HepG2 (cell line): ENCODE data around the gene CRKL. TPM values are rescaled to one million over a fixed set of nuclear protein-coding genes. Genes with fewer than 3 reads are reported as not detected.

Experiments
- AGO1 ChIP-seq: fragments of 200-400 bp; formaldehyde crosslinking; IDR thresholded peaks from 2 replicates; pipeline ENCODE4 v1.6.1; 2017; ENCODE audit warnings: mild to moderate bottlenecking, low read depth, low read length, moderate library complexity; ENCODE audit not compliant: poor library complexity, severe bottlenecking
- ELF1 ChIP-seq: sonication (generic); formaldehyde crosslinking; IDR thresholded peaks from 2 replicates; pipeline ENCODE4 v1.4.0; 2020; ENCODE audit warnings: missing genetic modification reagents
- ELF3 ChIP-seq: IDR thresholded peaks from 2 replicates; pipeline ENCODE4 v1.6.1; 2016; ENCODE audit warnings: missing genetic modification reagents, missing compliant biosample characterization
- ETV6 ChIP-seq: sonication (generic); formaldehyde crosslinking; conservative IDR thresholded peaks from 2 replicates; pipeline ENCODE4 v1.4.0; 2020; ENCODE audit warnings: missing genetic modification reagents
- NFIC ChIP-seq: IDR thresholded peaks from 2 replicates; pipeline ENCODE4 v1.6.1; 2012; ENCODE audit warnings: mild to moderate bottlenecking, low read length, inconsistent platforms
- NKX3-1 ChIP-seq: sonication (generic); formaldehyde crosslinking; IDR thresholded peaks from 2 replicates; pipeline ENCODE4 v1.5.0; 2020; ENCODE audit warnings: missing genetic modification reagents
- RFX3 ChIP-seq: IDR thresholded peaks from 2 replicates; pipeline ENCODE4 v1.6.1; 2016; ENCODE audit warnings: missing biosample characterization, missing genetic modification reagents
- SMARCC2 ChIP-seq: fragments of 450-650 bp; IDR thresholded peaks from 2 replicates; pipeline ENCODE4 v1.6.1; 2017; ENCODE audit warnings: antibody characterized with exemption, mild to moderate bottlenecking
- TBP ChIP-seq: sonication (generic); formaldehyde crosslinking; IDR thresholded peaks from 2 replicates; pipeline ENCODE4 v1.5.0; 2020; ENCODE audit warnings: missing genetic modification reagents
- TCF7 ChIP-seq: sonication (generic); IDR thresholded peaks from 2 replicates; pipeline ENCODE4 v1.6.1; 2016; ENCODE audit warnings: antibody characterized with exemption, low read depth
- ZBTB21 ChIP-seq: sonication (generic); formaldehyde crosslinking; IDR thresholded peaks from 2 replicates; pipeline ENCODE4 v1.4.0; 2020; ENCODE audit warnings: missing genetic modification reagents
- ZMYM3 ChIP-seq: sonication (generic); formaldehyde crosslinking; IDR thresholded peaks from 2 replicates; pipeline ENCODE4 v1.5.1; 2020; ENCODE audit warnings: mild to moderate bottlenecking, missing genetic modification reagents
- ZMYM4 ChIP-seq: sonication (generic); formaldehyde crosslinking; IDR thresholded peaks from 2 replicates; pipeline ENCODE4 v1.8.1; 2023; ENCODE audit warnings: mild to moderate bottlenecking, missing genetic modification reagents
- ZNF251 ChIP-seq: sonication (generic); formaldehyde crosslinking; IDR thresholded peaks from 2 replicates; pipeline ENCODE4 v1.9.0; 2021; ENCODE audit warnings: mild to moderate bottlenecking, missing genetic modification reagents
- ZNF318 ChIP-seq: sonication (generic); formaldehyde crosslinking; IDR thresholded peaks from 2 replicates; pipeline ENCODE4 v1.4.0; 2020; ENCODE audit warnings: mild to moderate bottlenecking, missing genetic modification reagents
- ZNF446 ChIP-seq: sonication (generic); formaldehyde crosslinking; IDR thresholded peaks from 2 replicates; pipeline ENCODE4 v1.5.0; 2020; ENCODE audit warnings: mild to moderate bottlenecking, missing genetic modification reagents
- ZNF510 ChIP-seq: sonication (generic); formaldehyde crosslinking; IDR thresholded peaks from 2 replicates; pipeline ENCODE4 v1.4.0; 2020; ENCODE audit warnings: low read depth, mild to moderate bottlenecking, missing genetic modification reagents
- ZNF512 ChIP-seq: sonication (generic); formaldehyde crosslinking; IDR thresholded peaks from 2 replicates; pipeline ENCODE4 v1.4.0; 2020; ENCODE audit warnings: mild to moderate bottlenecking, missing genetic modification reagents
- ZNF597 ChIP-seq: sonication (generic); formaldehyde crosslinking; IDR thresholded peaks from 2 replicates; pipeline ENCODE4 v1.5.0; 2020; ENCODE audit warnings: missing genetic modification reagents
- ZNF83 ChIP-seq: sonication (generic); formaldehyde crosslinking; IDR thresholded peaks from 2 replicates; pipeline ENCODE4 v1.4.0; 2020; ENCODE audit warnings: missing genetic modification reagents, mild to moderate bottlenecking, borderline replicate concordance
- polyA plus RNA-seq, 8 experiments: library from polyadenylated mRNA; depleted of rRNA in 3 of 8; stranded (reverse) in 7 of 8; unstranded in 1 of 8; fragments of >200 nt; fragmentation: Illumina TruSeq in 4 of 8; extraction: Trizol in 4 of 8; gene quantifications; 2 replicates each; pipeline versions ENCODE4 v1.2.1 to v1.2.3, GENCODE V29; 2011 to 2016; ENCODE audit warnings: low read depth in 4 of 8, missing spikeins in 1 of 8, mixed read lengths in 1 of 8; ENCODE audit not compliant: insufficient read depth in 1 of 8
- total RNA-seq, 5 experiments: library from RNA; depleted of rRNA; stranded (reverse); fragments of >200 nt; fragmentation: Illumina TruSeq; extraction: Trizol; gene quantifications; 2 replicates each; pipeline ENCODE4 v1.2.3, GENCODE V29; 2016; ENCODE audit warnings: low read depth in 1 of 5

CRKL gene
- total and polyA plus RNA-seq, 2 of the 13 experiments (the other 11 are each of a cell fraction or from before 2014, with no cell fraction given): 37.4 to 60.6 TPM

- TF ChIP-seq ETV6 (CRISPR knock-in tag): no peak
- peak; percentile 91 for TF ChIP-seq ZMYM3 (CRISPR knock-in tag)
- TF ChIP-seq AGO1: no peak
- no peak for TF ChIP-seq ZNF597 (CRISPR knock-in tag)
- peak; percentile 86 for TF ChIP-seq ELF1 (CRISPR knock-in tag)
- TF ChIP-seq SMARCC2: no peak
- peak; percentile 98 for TF ChIP-seq ZNF512 (CRISPR knock-in tag)
- no peak for TF ChIP-seq TCF7
- no peak for TF ChIP-seq ZNF318
- no peak for TF ChIP-seq RFX3 (CRISPR knock-in tag)
- peak; percentile 71 for TF ChIP-seq ELF3 (CRISPR knock-in tag)
- TF ChIP-seq NFIC: no peak
- TF ChIP-seq ZNF83 (CRISPR knock-in tag): no peak
- TF ChIP-seq ZNF251 (CRISPR knock-in tag): no peak
- TF ChIP-seq TBP (CRISPR knock-in tag): no peak
- TF ChIP-seq NKX3-1 (CRISPR knock-in tag): no peak
- TF ChIP-seq ZNF446 (CRISPR knock-in tag): no peak; the same call in 1 of the 2 replicates
- 0 out of 2 replicates have a peak, but pooled peaks have one; percentile 14 for TF ChIP-seq ZBTB21
- TF ChIP-seq ZMYM4 (CRISPR knock-in tag): peak; percentile 89; the same call in 1 of the 2 replicates
- 0 out of 2 replicates have a peak, but pooled peaks have one; percentile 53 for TF ChIP-seq ZNF510
Measured at GRCh38 chr22:20916916-20917810, at the start of gene CRKL (continued).
